ENCODE data around the gene SEC23A. TPM values are rescaled to one million over a fixed set of nuclear protein-coding genes. Genes with fewer than 3 reads are reported as not detected.
A peak's percentile ranks its signal among the peaks of the same experiment; 100 is the strongest.

SEC23A gene
- polyA plus RNA-seq, 2 of the 4 experiments (the other 2 are of a cell fraction): 96.4 to 176 TPM

GRCh38 chr14:39029789-39030188 is 73.2 kb downstream of the SEC23A start (continued):
- TF ChIP-seq SMC3 (IDR thresholded peaks at IDR 0.05) (no peak), NFE2L2 (conservative IDR thresholded peaks at IDR 0.05; ENCODE audit: low read length) (no peak)

- no peak overlapping the region for H3K27ac ChIP-seq
- DNase-seq (ENCODE audit: low read depth in 1 of 2, low spot score in 1 of 2): no peak
- FAIRE-seq: no peak
- H3K4me3 ChIP-seq: no peak overlapping the region
- ChIA-PET CTCF (no interaction called here), POLR2A (no interaction called here)
- TF ChIP-seq CHD2 (IDR thresholded peaks at IDR 0.05; ENCODE audit: low read length, partially characterized antibody) (no peak), BHLHE40 (IDR thresholded peaks at IDR 0.05; ENCODE audit: low read depth, low read length) (no peak), CBX2 (IDR thresholded peaks at IDR 0.05; ENCODE audit: borderline replicate concordance, low read depth) (no peak), EHMT2 (IDR thresholded peaks at IDR 0.05; ENCODE audit: low read depth) (no peak), MAX (IDR thresholded peaks at IDR 0.05) (no peak), BCL3 (IDR thresholded peaks at IDR 0.05) (no peak), EP300 (IDR thresholded peaks at IDR 0.05) (no peak), PBX3 (IDR thresholded peaks at IDR 0.05) (no peak), JUNB (IDR thresholded peaks at IDR 0.05) (no peak), HOXA7 (CRISPR knock-in tag; IDR thresholded peaks at IDR 0.05) (no peak), MAZ (IDR thresholded peaks at IDR 0.05; ENCODE audit: borderline replicate concordance, low read depth, low read length) (no peak), EHF (CRISPR knock-in tag; IDR thresholded peaks at IDR 0.05) (no peak), RCOR1 (IDR thresholded peaks at IDR 0.05; ENCODE audit: low read depth, low read length) (no peak), SMC3 (IDR thresholded peaks at IDR 0.05) (no peak), POLR2AphosphoS2 (conservative IDR thresholded peaks at IDR 0.05; ENCODE audit: low read length) (no peak), RAD21 (conservative IDR thresholded peaks at IDR 0.05 in 1 of 2, IDR thresholded peaks at IDR 0.05 in 1 of 2) (no peak), ZFP36 (IDR thresholded peaks at IDR 0.05; ENCODE audit: borderline replicate concordance, partially characterized antibody) (no peak)
- no peak overlapping the region for H3K4me2 ChIP-seq
- no peak for ATAC-seq
- peaks cover 10% of the 10 kb centered on the region; the same call in 2 of the 3 replicates for H3K4me1 ChIP-seq
- no peaks in the 10 kb centered on the region for H3K9me3 ChIP-seq
Observed at GRCh38 chr14:39028620-39029019, 74.4 kb downstream of the SEC23A start.

GRCh38 chr14:39025810-39026627 is 77.0 kb downstream of the SEC23A start:
- FAIRE-seq: no peak
- peaks cover 11% of the 10 kb centered on the region; the same call in 2 of the 3 replicates for H3K4me1 ChIP-seq
- no peak overlapping the region for H3K27ac ChIP-seq
- no peak for TF ChIP-seq EHF (CRISPR knock-in tag; IDR thresholded peaks at IDR 0.05)
- no peak for TF ChIP-seq POLR2AphosphoS2 (conservative IDR thresholded peaks at IDR 0.05; ENCODE audit: low read length)
- TF ChIP-seq CHD4 (IDR thresholded peaks at IDR 0.05; ENCODE audit: borderline replicate concordance): no peak
- no peak for TF ChIP-seq KDM1A (IDR thresholded peaks at IDR 0.05; ENCODE audit: low read depth)
- no peak for TF ChIP-seq RNF2 (IDR thresholded peaks at IDR 0.05; ENCODE audit: borderline replicate concordance, low read depth)
- TF ChIP-seq ZC3H11A (IDR thresholded peaks at IDR 0.05): no peak
- TF ChIP-seq FOXS1 (CRISPR knock-in tag; IDR thresholded peaks at IDR 0.05): no peak
- H3K9me3 ChIP-seq: no peaks in the 10 kb centered on the region
- POLR2A ChIA-PET: no interaction called here
- WGBS (ENCODE audit: missing lambda C conversion rate): 51% methylated on average over 3 of the region's 3 CpGs
- H3K4me3 ChIP-seq: no peak overlapping the region
- CTCF ChIA-PET: interaction anchor here (0.6 to 2.0 kb wide), 3 partner anchors 9 to 277 kb away, joined by 3 to 8 read pairs (median 4); no protein-coding TSS in a partner anchor
- peak in 1 of 2 experiments; percentile 50; a peak in 3 of 6 replicates for ATAC-seq
- H3K4me2 ChIP-seq: no peak overlapping the region
- DNase-seq (ENCODE audit: low read depth in 1 of 2, low spot score in 1 of 2): no peak

Data from A549 (cell line).